IPS DF 4.7 (cell line): ENCODE results near the gene ZPBP.

Experiments
- DNase-seq: peaks from one replicate; pipeline ENCODE4 v3.0.0-alpha.2; 2013; ENCODE audit warnings: low spot score; ENCODE audit errors: extremely low read depth

The ZPBP gene, protein sequence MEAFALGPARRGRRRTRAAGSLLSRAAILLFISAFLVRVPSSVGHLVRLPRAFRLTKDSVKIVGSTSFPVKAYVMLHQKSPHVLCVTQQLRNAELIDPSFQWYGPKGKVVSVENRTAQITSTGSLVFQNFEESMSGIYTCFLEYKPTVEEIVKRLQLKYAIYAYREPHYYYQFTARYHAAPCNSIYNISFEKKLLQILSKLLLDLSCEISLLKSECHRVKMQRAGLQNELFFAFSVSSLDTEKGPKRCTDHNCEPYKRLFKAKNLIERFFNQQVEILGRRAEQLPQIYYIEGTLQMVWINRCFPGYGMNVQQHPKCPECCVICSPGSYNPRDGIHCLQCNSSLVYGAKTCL

DNA sequence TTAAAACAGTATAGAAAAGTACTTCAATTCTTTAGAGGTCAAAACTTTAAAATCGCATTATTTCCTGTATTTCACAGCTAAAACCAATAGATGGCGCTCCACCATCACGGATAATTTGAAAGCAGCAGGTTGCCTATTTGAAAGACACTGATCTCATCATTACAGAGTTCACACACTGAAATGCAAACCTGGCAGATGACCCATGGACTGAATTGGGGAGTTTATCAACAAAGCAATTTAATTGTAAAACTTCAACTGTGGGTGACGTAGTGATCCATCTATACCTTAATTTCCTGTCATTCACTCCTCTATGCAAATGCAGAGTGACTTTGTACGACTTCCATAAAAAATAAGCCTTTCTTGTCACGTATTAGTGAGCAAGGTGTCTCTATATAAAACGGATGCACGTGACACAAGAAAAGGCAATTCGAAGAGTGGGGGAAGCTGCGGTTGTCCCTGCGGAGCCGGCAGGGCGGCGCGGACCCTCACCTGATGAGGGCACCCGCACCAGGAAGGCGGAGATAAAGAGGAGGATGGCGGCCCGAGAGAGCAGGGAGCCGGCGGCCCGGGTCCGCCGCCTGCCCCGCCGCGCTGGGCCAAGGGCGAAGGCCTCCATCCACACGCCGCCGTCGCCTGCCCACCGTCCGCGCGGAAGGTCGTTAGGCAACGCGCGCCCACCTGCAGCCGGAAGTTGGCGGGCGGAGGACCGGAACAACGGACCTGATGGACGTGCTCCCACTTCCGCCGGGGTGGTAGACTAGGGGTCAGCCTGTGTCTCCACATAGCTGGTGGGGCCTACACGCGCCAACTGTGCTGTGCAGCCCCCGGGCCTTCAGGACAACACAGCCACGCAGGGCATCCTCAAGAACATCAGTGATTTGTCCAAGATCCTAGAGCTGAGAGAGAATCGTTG, at the start of gene ZPBP:
Gene ZPBP (minus strand): TSS at position 668 of the 913 bp plus-strand sequence. CDS start 52 bp downstream, at position 616.
- no peak for DNase-seq

GRCh38 chr7:50142425-50143017, 49.5 kb upstream of the ZPBP start:
- DNase-seq: no peak

DNA sequence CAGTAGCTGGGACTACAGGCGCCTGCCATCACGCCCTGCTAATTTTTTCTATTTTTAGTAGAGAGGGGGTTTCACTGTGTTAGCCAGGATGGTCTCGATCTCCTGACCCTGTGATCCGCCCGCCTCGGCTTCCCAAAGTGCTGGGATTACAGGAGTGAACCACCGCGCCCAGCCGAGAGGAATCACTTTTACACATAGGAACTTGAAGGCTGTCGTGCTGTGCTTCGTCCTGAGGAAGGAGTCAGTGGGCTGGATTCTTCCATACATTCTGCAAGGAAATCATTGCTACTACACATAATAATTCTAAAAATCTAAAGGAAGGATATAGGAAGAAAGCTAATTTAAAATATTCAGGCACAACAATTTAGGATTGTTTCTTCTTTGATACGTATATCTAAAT, 48.8 kb upstream of the ZPBP start:
- no peak for DNase-seq

DNA sequence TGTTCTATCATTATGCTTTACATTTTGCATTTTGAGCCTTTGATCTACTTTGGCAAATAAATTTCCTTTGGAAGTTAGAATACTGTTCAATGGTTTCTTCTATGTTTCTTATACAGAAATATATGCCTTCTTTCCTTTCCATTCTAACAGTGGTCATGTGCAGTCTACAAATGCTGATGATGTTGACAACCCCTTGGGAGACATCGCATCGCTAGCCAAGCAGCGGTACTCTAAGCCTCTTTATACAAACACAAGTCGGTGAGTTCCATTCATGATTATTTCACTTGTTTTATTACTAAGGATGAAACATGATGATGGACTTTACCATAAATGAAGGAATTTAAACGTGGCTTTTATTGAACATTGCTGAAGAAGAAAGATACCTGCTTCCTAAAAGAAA, 48.1 kb upstream of the ZPBP start:
- no peak for DNase-seq

GRCh38 chr7:50140688-50141087, 47.6 kb upstream of the ZPBP start:
- no peak for DNase-seq

DNA sequence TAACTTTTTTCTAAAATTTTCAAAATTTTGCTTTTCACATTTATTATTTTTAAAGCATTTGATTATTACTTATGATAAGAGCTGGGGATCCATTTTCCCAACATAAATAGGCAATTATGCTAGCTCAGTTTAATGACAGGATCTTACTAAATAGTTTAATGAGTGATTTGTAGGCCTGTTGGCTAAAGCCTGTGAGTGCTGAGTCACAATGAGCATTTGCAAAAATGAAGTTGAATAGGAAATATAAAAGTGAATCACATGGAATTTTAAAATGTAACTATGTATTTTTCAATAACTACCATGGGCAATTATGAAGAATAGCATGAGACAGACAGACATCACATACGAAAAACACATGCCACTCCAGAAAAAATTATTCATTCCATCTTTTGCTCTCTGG, 45.1 kb upstream of the ZPBP start:
- no peak for DNase-seq

GRCh38 chr7:50125766-50126165, 32.7 kb upstream of the ZPBP start:
- DNase-seq: no peak

GRCh38 chr7:50121286-50121685, 28.2 kb upstream of the ZPBP start:
- no peak for DNase-seq

DNA sequence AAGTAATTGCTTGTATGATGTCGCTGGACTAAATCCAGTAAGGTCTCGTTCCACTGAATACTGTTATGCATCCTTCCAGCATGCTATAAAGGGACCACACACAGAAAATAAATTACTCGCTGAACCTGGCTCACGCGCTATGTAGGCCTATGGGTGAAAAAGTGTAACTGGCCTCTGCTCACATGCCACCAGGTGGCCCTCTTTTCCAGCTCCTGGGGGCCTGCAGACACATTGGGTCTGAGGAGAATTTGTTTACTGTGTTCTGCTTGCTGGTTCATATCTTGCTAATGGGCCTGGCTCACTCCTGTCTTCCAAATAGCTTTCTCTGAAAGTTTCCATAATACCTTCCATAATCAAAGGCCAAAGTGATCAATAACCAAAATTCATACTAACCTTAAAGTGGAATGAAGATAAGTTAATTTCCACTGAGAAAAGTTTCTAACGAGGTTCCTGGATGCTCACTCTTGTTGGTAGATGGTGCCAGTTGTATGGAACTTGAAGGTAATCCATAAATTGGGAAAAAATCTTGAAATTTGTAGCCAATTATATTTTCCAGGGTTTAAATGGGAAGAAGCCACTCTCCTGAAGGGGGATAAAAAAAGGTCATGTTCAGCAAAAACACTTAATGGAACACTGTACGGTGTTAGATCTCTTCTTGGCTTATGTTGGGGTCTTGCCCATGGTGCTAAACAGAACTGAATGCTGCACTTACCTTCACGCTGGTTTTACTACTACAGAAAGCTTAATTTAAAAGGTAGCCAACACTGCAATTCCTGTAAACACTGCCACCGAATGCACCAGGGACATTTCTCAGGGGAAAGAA, 27.0 kb upstream of the ZPBP start:
- peak; percentile 14 for DNase-seq

DNA sequence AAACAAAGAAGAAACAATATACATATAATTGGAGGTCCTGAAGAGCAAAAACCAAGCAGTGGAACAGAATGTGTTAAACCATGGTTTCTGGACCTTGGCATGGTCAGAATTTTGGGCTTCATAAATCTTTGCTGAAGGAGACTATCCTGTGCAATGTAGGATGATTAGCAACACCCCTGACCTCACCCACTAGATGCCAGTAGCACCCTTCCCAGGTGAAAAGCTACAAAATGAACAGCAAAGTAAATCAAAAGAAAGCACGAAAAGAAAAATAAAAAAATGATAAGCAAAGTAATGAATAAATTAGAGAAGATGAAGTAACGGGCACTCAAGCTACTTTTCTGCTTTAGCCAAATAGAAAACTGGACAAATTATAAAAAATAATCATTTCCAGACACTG, 19.2 kb upstream of the ZPBP start:
- no peak for DNase-seq

DNA sequence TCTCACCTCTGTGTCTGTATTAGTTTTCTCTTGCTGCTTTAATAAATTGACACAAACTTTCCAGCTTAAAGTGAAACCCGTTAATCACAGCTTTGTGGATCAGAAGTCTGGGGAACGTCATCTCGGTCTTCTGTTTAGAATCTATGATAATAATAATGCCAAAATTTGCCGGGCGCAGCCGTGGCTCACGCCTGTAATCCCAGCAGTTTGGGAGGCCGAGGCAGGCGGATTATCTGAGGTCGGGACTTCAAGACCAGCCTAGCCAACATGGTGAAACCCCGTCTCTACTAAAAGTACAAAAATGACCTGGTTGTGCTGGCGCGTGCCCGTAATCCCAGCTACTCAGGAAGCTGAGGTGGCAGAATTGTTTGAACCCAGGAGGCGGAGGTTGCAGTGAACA, 8.8 kb upstream of the ZPBP start:
- DNase-seq: no peak

- DNase-seq: no peak
Observed at GRCh38 chr7:50095634-50096033, 2.6 kb upstream of the ZPBP start.

- no peak for DNase-seq
Observed at GRCh38 chr7:50088463-50089129, 4.5 kb downstream of the ZPBP start.

GRCh38 chr7:50085344-50085743, 7.7 kb downstream of the ZPBP start:
- no peak for DNase-seq

DNA sequence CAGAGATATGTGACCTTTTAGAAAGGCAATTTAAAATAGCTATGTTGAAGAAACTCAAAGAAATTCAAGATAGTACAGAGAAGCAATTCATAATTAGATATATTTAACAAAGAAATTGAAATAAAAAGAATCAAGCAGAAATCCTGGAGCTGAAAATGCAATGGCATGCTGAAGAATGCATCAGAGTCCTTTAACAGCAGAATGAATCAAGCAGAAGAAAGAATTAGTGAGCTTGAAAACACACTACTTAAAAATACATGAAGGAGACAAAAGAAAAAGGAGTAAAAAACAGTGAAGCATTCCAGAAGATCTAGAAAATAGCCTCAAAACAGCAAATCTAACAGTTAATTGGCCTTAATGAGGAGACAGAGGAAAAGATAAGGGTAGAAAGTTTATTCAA, 20.0 kb downstream of the ZPBP start:
- no peak for DNase-seq

- DNase-seq: no peak
Observed at GRCh38 chr7:50069613-50070012, 23.4 kb downstream of the ZPBP start.

- peak; percentile 71 for DNase-seq
Observed at GRCh38 chr7:50068850-50069551, 24.0 kb downstream of the ZPBP start.

DNA sequence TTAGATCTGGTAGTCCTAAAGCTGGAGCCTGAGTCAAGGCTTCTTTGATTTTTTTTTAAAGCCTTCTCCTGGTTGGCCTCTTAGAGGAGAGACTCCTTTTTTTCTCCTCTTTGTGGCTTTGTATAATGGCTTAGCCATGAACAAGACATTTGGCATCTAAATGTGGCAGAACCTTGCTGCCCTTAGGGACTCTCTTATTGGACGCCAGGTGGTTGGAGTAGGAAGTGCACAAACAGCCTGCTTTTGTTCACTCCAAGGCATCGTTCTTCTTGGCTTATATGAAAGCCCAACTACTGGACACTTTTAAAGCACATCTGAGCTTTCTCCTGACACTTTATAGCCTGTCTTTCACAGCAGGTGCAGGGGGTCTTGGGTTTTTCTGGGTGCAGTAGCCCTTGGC, 25.0 kb downstream of the ZPBP start:
- no peak for DNase-seq

DNA sequence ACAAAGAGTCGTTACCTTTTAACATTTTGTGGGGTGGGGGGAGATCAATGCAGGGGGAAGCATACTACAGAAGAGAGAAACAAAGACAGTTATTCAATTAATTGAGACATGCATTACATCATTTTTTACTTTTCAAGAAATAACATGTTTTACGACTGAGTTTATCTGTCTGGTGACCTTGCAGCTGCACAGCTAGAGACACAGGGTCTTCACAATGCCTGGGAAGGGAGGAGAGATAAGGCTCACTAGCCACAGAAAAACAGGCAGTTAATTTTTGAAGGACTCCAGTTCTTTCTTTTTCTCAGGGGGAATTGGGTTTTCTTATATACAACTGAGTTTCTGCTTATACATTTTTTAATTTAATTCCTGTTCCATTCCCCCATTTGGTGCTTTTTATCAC, 30.1 kb downstream of the ZPBP start:
- DNase-seq: no peak

DNA sequence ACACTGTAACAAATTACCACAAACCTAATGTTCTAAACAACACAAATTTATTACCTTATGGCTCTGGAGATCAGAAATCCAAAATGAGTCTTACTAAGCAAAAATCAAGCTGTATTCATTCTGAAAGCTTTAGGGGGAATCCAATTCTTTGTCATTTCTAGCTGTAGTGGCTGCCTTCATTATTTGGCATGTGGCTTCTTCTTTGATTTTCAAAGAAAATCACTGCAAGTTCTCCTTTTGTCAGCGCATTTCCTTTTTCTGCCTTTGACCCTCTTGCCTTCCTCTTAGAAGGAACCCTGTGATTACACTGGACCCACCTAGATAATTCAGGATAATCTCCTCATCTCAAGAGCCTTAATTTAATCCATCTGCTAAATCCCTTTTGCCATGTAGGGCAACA, 36.9 kb downstream of the ZPBP start:
- no peak for DNase-seq
